HEK293T (cell line): Measurements from ENCODE around the gene ZSCAN4.

Experiments used
- FOXA1 ChIP-seq: fragments of 450-650 bp; IDR thresholded peaks from 2 replicates; pipeline ENCODE4 v1.6.1; 2016; ENCODE audit warnings: mild to moderate bottlenecking
- FOXM1 ChIP-seq: fragments of 450-650 bp; IDR thresholded peaks from 2 replicates; pipeline ENCODE4 v1.6.1; 2017; ENCODE audit warnings: mild to moderate bottlenecking, borderline replicate concordance
- L3MBTL2 ChIP-seq: fragments of 450-650 bp; conservative IDR thresholded peaks from 2 replicates; pipeline ENCODE4 v1.6.1; 2016; ENCODE audit warnings: mild to moderate bottlenecking
- SP1 ChIP-seq: fragments of 450-650 bp; IDR thresholded peaks from 2 replicates; pipeline ENCODE4 v1.6.1; 2017
- SUZ12 ChIP-seq: fragments of 450-650 bp; IDR thresholded peaks from 2 replicates; pipeline ENCODE4 v1.6.1; 2016; ENCODE audit warnings: mild to moderate bottlenecking
- ZNF384 ChIP-seq: fragments of 450-650 bp; IDR thresholded peaks from 2 replicates; pipeline ENCODE4 v1.6.1; 2016

DNA sequence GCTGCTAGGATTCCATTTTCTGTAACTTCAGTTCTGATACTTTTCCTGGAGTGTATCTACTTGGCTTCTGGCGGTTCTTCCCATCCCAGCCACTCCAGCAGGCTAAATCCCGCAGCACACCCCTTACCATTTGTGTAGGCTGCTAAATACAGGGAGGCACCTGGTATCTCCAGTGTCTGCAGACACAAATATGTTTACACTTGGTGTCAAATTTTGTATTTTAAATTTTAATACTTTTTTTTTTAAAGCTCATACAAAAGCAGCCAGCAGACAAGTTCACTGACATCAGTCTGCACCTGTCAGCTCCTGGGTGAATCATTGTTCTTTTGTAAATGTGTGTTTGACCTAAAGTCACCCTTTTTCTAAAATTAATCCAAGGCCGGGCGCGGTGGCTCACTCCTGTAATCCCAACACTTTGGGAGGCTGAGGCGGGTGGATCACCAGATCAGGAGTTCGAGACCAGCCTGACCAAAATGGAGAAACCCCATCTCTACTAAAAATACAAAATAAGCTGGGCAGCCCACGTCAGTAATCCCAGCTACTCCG, 3.4 kb upstream of the ZSCAN4 start:
- TF ChIP-seq FOXM1 (no peak), SP1 (no peak), ZNF384 (no peak), SUZ12 (no peak), L3MBTL2 (no peak), FOXA1 (no peak)
